Ovary (tissue), 3 donors: ENCODE measurements around the gene TEX19.

Experiments used
- CTCF ChIP-seq, 3 donors: fragments of 450-650 bp in 2 of 3; fragments of 200-600 bp in 1 of 3; IDR thresholded peaks; one replicate each; pipeline versions ENCODE4 v1.5.1 to v1.8.0; 2016 to 2022; ENCODE audit warnings: antibody characterized with exemption in 3 of 3, mild to moderate bottlenecking in 1 of 3
- POLR2A ChIP-seq: fragments of 450-650 bp; IDR thresholded peaks from one replicate; pipeline ENCODE4 v1.6.1; 2017; ENCODE audit warnings: antibody characterized with exemption, mild to moderate bottlenecking, moderate library complexity
- donor health status: DM: no; HTN: no; CAD: no.

DNA sequence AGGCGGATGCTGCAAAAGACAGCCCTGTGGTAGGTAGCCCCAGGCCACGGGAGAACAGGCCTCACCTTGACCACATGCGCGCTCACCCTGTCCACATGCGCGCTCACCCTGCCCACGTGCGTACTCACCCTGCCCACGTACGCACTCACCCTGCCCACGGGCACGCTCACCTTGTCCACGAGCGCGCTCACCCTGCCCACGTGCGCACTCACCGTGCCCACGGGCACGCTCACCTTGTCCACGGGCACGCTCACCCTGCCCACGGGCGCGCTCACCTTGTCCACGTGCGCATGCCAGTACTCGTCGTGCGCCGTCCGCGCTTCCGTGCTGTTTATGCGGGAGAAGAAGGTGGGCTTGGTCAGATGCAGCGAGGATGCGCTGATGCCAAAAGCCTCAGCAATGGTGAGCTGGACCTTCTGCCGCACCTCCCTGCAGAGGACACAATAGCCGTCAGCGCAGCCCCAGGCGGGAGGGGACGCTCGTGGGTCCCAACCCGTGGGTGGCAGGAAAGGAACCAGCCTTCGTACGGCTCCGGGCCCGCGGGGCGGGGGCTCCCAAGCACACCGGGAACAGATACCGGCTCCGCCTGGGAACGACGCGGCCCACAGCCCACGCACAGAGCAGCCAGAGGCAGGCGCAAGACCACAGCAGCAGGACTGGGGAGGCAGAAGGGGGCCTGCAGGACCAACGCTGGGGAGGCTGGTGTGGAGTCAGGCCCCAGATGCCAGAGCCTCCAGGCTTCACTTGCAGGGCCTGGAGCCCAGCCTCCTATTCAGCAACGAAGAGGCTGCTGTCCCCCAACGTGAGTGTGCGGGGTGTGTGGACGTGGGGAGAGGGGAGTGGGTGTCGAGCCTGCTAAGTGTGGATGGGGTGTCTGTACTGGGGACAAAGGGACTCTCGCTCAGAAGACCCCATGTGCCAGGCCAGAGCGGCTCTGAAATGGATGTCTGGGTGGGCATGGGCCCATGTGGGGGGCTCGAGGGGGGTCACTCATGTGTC, 44.9 kb downstream of the TEX19 start:
- TF ChIP-seq CTCF (IDR thresholded peaks at IDR 0.05) (no peak), POLR2A (no peak)
